Loucy (cell line): ENCODE data around the gene SLX4IP.

Experiments
- CTCF ChIP-seq: fragments of 200-600 bp; sonication (generic); conservative IDR thresholded peaks from 2 replicates; pipeline ENCODE4 v1.5.1; 2014; ENCODE audit warnings: mild to moderate bottlenecking, antibody characterized with exemption, low read length
- EZH2phosphoT487 ChIP-seq: fragments of 200-600 bp; IDR thresholded peaks from 2 replicates; pipeline ENCODE4 v1.6.1; 2018; ENCODE audit warnings: antibody characterized with exemption, mild to moderate bottlenecking, moderate library complexity, borderline replicate concordance

GRCh38 chr20:10666221-10667076 lies 231.3 kb downstream of the SLX4IP start:
- TF ChIP-seq CTCF (no peak), EZH2phosphoT487 (no peak)
